ENCODE data around the gene NKG7.

The NKG7 gene

DNA sequence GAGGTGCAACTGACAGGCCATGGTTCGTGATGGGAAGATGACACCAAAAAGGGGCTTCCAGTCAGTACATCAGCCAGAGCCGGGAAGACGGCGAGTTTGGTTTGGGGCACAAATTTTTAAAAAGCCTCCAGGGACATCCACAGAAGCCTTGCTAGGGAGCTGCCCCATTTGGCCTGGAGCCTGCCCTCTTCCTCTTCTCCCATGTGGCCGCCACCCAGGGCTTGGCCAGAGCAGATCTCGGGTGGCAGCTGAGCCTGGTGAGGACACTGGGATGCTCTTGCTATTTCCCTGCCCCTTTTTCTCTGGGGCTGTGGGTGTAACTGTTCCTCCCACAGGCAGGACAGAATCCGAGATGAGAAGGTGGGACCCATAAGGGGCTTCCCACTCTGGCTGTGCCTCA is 14.5 kb downstream of the NKG7 start:
- no peak for DNase-seq

DNA sequence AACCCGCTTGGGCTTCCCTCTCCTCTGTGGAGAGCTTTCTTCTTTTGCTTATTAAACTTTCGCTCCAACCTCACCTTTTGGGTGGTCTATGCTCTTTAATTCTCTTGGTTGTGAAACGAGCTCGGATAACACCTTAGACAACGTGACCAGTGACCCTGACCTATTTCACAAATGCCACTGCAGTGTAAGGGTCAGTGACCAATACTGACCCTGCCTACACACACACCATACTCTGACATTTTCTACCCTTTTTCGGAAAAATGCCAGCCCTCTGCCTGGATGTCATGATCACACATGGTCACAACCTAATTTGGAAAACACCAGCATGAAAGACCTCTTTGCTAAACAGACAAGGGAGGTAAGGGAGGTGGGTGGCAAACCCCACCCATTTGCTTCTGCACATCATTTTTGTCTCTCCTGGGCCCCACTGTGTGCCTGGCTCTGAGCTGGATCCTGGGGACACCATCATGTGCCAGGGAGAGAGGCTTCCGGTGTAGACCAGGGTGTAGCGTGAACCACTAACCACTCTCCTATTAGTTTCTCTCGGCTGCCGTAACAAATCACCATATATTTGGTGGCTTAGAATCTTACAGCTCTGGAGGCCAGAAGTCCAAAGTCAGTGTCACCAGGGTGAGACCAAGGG is 16.2 kb downstream of the NKG7 start:
- DNase-seq: no peak

GRCh38 chr19:51354742-51355148 is 17.7 kb downstream of the NKG7 start:
- DNase-seq: no peak

DNA sequence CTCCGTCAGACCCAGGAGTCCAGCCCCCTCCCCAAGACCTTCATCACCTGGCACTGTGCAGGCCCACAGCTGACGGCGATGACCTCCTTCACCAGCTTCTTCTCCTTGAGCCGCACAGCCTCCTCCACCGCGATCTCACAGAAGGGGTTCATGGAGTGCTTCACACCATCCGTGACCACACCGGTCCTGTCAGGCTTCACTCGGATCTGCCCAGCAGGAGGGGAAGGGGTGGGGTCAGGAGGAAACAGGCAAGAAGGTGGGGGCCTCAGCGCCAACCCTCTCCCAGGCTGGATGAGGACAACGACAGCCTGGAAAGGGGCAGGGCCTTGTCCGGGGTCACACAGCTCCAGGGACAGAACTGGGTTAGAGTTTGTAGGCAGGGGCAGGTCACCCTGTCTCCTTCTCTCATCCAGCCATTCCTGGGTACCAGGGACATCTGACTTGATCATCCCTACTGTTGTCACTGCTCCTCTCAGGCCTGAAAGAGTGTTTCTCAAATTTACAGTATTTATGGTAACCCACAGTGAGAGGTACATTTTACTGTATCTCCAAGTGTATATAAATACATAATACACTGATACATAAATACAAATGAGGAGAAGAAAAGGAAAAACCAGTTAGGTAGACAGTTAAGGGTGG is 18.2 kb downstream of the NKG7 start:
- DNase-seq: no peak

DNA sequence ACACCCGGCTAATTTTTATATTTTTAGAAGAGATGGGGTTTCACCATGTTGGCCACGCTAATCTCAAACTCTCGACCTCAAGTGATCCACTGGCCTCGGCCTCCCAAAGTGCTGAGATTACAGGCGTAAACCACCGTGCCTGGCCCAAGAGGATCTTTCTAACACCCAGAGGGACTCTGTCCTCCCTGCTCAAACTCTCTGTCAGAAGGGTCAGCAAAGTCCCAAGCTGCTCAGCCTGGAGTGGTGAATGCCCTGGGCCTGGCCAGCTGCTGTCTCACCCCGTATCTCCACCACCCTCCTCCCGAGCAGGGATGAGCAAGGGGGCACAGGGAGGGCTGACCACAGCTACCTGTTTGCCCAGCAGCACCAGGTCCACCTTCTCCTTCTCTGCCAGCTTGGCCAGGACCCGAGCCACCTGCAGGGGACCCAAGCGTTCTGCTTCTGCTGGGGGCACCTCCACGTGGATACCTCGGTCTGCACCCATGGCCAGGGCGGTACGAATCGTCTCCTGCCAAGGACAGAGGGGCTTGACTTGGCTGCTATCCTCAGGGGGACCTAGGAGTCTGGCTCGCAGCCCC is 19.6 kb downstream of the NKG7 start:
- no peak for DNase-seq

DNA sequence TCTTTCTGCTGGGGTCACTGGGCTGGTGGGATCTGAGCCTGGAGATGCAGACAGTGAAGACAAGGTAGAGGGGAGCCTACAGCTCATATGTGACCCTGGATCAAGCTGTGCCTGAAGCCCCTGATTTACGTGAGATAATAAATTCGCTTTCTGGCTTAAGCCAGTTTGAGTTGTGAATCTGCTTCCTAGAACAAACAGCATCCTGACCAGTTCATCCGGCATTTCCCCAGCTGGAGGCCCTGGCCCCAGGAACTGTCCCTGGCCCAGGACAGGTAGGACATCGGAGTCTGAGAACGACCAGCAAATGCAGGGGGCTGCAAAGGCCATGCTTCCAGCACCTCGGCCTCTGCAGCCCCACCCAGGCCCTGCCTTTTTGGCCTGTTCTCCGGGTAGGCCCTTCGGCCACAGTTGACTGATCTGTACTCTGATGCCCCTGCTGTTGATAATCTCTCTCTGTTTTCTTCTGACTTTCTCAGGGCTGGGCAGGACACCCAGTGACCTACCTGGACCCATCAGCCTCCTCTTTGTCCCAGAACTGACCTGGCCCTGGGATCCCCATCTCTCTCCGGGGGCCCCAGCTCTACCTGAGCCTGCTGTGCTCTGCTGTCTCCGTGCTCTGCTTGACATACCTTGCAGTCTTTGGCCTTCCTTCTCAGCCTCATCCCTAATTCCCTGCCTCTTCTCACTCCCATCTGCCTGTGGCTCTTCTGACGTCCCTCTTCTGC is 21.0 kb downstream of the NKG7 start:
- no peak for DNase-seq

- DNase-seq: no peak
Observed at GRCh38 chr19:51347209-51347928, 25.1 kb downstream of the NKG7 start.

- DNase-seq: no peak
Observed at GRCh38 chr19:51346742-51347141, 25.7 kb downstream of the NKG7 start.

GRCh38 chr19:51345076-51345620 is 27.3 kb downstream of the NKG7 start:
- no peak for DNase-seq

GRCh38 chr19:51342631-51343569 is 29.6 kb downstream of the NKG7 start:
- no peak for DNase-seq

DNA sequence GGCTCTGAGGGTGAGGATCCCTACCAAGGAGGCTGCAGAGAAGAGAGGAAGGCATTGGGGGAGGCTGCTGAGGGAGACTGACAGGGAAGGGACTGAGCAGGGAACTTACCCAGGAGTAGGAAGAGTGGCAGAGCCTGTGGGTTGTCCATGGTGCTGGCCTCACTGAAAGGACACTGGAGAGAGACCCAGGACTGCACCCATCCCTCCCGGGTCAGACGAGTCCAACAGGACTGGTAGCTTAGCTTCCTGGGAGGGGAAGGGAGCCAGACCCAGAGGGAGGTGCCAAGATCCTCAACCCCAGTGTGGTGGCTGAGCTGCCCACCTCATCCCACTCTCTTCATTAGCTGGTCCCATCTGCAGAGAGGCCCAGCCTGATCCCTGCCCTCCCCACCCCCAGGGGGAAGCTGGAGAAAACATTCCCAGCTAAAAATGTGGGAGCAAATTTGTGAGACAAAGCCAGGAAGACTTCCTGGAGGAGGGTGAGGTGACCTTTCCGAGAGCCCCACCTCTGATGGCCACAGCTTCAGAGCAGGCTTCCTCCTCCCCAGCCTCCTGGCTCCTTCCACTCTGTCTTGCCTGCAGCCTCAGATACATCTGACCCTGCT is 30.4 kb downstream of the NKG7 start, which contains the start of gene VSIG10L:
Gene VSIG10L (minus strand): TSS at position 164 of the 605 bp plus-strand sequence. CDS start 15 bp downstream, at position 149.
- DNase-seq: no peak

DNA sequence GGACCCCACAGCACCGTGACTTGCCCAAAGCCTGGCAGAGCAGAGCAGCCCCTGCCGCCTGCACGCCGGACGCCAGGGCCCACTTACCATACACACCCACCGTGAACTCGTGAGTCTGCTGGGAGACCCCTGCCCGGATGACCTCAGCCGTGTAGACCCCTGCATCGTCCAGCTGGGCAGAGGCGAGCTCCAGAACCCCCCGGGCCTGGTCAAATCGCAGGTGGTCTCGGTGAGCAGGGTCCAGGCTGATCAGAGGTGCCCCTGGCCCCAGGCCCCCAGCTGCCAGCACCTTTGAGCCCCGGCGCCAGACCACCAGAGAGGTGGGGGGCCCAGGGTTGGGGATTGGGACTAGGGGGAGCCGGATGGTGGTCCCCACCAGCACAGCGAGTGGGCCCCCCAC is 31.4 kb downstream of the NKG7 start:
- no peak for DNase-seq

DNA sequence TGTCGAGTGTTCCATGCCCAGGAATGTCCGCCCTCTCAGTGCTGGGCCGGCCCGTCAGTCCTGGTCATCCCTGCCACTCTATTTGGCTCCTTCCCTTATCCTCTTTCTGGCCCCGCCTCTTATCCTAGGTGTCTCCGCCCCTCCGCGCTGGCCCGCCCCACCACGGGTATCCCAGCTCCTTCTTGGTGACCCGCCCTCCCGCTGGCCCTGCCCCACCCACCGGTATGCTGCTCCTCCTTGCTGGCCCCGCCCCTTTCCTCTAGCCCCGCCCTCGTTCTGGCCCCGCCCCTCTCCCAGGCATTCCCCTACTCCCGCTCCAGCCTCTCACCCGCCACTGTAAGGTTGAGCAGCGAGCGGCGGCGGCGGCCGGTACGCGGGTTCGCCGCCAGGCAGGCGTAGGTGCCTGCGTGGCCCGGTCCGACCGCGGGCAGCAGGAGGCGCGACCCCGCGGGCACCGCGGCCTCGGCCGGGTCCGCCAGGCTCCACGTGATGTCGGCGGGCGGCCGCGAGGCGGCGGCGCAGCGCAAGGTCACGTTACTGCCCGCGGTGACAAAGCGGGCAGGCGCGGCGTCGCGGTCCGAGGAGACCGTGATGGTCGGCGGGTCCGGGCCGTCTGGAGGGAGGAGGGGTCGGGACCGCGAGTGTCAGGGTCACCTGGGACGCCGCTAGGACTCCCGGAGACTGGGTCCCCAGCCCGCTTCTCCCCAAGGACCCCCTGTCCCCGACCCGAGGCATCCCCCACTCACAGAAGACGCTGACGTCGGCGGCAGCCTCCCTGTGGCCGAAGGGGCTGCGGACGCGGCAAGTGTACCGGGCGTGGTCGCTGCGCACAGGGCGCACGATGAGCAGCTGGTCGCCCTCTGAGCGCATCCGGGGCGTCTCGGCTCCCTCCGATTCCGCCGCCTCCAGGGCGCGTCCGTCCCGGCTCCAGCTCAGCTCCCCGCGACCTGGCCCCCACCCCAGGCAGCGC is 32.5 kb downstream of the NKG7 start:
- DNase-seq: peak; percentile 92

- DNase-seq: peak; percentile 54
Observed at GRCh38 chr19:51339313-51339686, 33.2 kb downstream of the NKG7 start.

- DNase-seq: peak; percentile 84
Observed at GRCh38 chr19:51338563-51339312, 33.7 kb downstream of the NKG7 start.

- no peak for DNase-seq
Observed at GRCh38 chr19:51337861-51338562, 34.4 kb downstream of the NKG7 start.

GRCh38 chr19:51337141-51337860 is 35.2 kb downstream of the NKG7 start:
- no peak for DNase-seq
